Measurements from ENCODE around the gene PABPN1L. TPM values are rescaled to one million over a fixed set of nuclear protein-coding genes. Genes with fewer than 3 reads are reported as not detected.
A peak's percentile ranks its signal among the peaks of the same experiment; 100 is the strongest.

Gene PABPN1L
- total and polyA plus RNA-seq, 9 of the 15 experiments (the other 6 are each of a cell fraction or from before 2014, with no cell fraction given), result 0.11 to 0.32 TPM; not detected in 7

DNA sequence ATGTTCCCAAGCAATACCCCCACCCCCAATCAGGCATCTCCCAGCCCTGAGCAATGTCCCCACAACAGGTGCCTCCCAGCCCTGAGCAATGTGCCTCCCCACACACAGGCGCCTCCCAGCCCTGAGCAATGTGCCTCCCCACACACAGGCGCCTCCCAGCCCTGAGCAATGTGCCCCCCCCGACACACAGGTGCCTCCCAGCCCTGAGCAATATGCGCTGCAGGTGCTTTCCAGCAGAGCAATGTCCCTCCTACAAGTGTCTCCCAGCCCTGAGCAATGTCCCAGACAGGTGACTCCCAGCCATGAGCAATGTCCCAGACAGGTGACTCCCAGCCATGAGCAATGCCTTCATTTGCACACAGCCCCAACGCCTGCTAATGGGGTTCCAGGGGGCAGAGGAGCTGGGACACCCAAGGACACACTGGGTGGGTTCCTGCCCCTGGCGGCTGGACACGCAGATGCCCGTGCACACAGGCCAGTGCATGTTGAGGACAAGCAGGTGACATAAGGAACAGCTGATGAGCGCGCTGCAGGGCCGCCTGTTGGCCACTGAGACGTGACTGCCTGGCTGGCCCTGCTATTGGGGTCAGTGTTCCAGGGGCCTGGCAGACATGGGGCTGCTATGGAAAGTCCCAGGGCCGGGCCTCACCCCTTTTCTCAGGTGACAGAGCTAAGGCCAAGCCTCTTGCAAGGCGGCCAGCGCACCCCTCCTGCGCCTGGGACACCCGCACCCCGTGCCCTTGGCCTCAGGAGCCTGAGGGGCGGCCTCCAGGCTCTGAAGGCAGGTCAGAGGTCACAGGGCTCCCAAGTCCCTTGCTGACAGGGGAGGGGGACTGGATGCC is 26.9 kb upstream of the PABPN1L start (continued):
- TF ChIP-seq, protein P1, sequence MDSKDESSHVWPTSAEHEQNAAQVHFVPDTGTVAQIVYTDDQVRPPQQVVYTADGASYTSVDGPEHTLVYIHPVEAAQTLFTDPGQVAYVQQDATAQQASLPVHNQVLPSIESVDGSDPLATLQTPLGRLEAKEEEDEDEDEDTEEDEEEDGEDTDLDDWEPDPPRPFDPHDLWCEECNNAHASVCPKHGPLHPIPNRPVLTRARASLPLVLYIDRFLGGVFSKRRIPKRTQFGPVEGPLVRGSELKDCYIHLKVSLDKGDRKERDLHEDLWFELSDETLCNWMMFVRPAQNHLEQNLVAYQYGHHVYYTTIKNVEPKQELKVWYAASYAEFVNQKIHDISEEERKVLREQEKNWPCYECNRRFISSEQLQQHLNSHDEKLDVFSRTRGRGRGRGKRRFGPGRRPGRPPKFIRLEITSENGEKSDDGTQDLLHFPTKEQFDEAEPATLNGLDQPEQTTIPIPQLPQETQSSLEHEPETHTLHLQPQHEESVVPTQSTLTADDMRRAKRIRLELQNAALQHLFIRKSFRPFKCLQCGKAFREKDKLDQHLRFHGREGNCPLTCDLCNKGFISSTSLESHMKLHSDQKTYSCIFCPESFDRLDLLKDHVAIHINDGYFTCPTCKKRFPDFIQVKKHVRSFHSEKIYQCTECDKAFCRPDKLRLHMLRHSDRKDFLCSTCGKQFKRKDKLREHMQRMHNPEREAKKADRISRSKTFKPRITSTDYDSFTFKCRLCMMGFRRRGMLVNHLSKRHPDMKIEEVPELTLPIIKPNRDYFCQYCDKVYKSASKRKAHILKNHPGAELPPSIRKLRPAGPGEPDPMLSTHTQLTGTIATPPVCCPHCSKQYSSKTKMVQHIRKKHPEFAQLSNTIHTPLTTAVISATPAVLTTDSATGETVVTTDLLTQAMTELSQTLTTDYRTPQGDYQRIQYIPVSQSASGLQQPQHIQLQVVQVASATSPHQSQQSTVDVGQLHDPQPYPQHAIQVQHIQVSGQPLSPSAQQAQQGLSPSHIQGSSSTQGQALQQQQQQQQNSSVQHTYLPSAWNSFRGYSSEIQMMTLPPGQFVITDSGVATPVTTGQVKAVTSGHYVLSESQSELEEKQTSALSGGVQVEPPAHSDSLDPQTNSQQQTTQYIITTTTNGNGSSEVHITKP (IDR thresholded peaks at IDR 0.05; ENCODE audit: partially characterized antibody), result no peak
- no peak for TF ChIP-seq ZNF133 (CRISPR knock-in tag; IDR thresholded peaks at IDR 0.05)
- TF ChIP-seq CCAR2 (IDR thresholded peaks at IDR 0.05; ENCODE audit: low read depth, low read length), result no peak
- peak; percentile 70 for TF ChIP-seq POLR2G (IDR thresholded peaks at IDR 0.05; ENCODE audit: low read depth, low read length)
- TF ChIP-seq ZNF239 (CRISPR knock-in tag; IDR thresholded peaks at IDR 0.05), result no peak
- TF ChIP-seq NBN (IDR thresholded peaks at IDR 0.05; ENCODE audit: low read depth), result no peak
- no peak for TF ChIP-seq DNMT1 (IDR thresholded peaks at IDR 0.05)
- no peak for TF ChIP-seq SIRT6 (IDR thresholded peaks at IDR 0.05; ENCODE audit: low read depth, low read length)
- peak; percentile 87 for TF ChIP-seq RBM22 (IDR thresholded peaks at IDR 0.05; ENCODE audit: low read depth, low read length, poor library complexity, severe bottlenecking)

Measured in K562 (cell line).